ENCODE data around the gene LRFN5. TPM values are rescaled to one million over a fixed set of nuclear protein-coding genes. Genes with fewer than 3 reads are reported as not detected.

LRFN5 gene
- total and polyA plus RNA-seq, 2 experiments from 2014 or later = 1.9 to 6.8 TPM

DNA sequence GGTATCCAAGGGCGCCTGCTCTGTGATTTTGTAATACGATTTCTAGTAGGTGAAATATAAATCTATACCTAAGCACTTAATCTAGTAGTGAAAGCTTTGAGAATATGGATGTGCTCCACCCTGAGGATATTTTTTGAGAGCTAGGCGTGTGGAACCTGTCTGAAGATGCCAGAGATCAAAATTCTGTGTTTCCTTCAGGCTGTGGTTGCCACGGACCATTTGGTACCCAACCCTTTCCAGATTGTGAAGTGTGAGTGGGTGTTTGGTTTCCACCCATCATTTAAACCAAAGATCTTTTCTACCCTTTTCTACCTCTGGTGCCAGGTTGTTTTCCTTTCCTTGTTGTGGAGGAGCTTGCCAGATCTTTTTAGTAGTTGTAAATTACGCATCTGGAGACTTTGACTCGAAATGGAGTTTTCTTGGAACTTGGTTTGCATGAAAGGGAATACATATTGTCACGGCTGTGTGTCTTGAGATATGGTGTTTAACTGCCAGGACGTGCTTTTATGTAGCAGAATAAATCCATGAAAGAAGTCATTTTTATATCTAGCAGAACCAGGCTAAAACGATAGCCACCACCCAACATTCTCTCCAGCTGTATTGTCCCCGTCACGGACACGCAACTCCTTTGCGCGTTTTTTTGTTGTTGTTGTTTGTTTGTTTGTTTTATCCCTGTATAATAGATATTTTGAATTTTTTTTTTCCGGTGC, 2.2 kb downstream of the LRFN5 start:
- no peak for ATAC-seq

More for the DNA sequence above, 2.2 kb downstream of the LRFN5 start:
- Mint-ChIP-seq H3K27me3 (ENCODE audit: insufficient read depth, low read depth, poor library complexity) (peaks cover 57% of the 10 kb centered on the region), H3K9me3 (peaks cover 4% of the 10 kb centered on the region; the same call in 1 of the 3 replicates), H3K4me1 (peaks cover 26% of the 10 kb centered on the region), H3K36me3 (ENCODE audit: low read depth) (no peaks in the 10 kb centered on the region), H3K4me3 (peak overlapping the region; percentile 85), H3K27ac (no peak overlapping the region)
- H3K4me1 ChIP-seq (ENCODE audit: insufficient read depth) = peaks cover 27% of the 10 kb centered on the region
- no peaks in the 10 kb centered on the region for H3K9me2 ChIP-seq (ENCODE audit: insufficient read depth)
- H3K79me2 ChIP-seq (replicated peaks; ENCODE audit: insufficient read depth) = peaks cover 25% of the 10 kb centered on the region
- TF ChIP-seq EZH2phosphoT487 (IDR thresholded peaks at IDR 0.05; ENCODE audit: unreplicated experiment) = no peak
- TF ChIP-seq EZH2 (IDR thresholded peaks at IDR 0.05; ENCODE audit: low read depth, unreplicated experiment) = peak; percentile 46
- TF ChIP-seq CREB1 (CRISPR knock-in tag; IDR thresholded peaks at IDR 0.05; ENCODE audit: low read depth) = no peak
- TF ChIP-seq JUNB (IDR thresholded peaks at IDR 0.05; ENCODE audit: unreplicated experiment) = no peak
- TF ChIP-seq, protein P1, sequence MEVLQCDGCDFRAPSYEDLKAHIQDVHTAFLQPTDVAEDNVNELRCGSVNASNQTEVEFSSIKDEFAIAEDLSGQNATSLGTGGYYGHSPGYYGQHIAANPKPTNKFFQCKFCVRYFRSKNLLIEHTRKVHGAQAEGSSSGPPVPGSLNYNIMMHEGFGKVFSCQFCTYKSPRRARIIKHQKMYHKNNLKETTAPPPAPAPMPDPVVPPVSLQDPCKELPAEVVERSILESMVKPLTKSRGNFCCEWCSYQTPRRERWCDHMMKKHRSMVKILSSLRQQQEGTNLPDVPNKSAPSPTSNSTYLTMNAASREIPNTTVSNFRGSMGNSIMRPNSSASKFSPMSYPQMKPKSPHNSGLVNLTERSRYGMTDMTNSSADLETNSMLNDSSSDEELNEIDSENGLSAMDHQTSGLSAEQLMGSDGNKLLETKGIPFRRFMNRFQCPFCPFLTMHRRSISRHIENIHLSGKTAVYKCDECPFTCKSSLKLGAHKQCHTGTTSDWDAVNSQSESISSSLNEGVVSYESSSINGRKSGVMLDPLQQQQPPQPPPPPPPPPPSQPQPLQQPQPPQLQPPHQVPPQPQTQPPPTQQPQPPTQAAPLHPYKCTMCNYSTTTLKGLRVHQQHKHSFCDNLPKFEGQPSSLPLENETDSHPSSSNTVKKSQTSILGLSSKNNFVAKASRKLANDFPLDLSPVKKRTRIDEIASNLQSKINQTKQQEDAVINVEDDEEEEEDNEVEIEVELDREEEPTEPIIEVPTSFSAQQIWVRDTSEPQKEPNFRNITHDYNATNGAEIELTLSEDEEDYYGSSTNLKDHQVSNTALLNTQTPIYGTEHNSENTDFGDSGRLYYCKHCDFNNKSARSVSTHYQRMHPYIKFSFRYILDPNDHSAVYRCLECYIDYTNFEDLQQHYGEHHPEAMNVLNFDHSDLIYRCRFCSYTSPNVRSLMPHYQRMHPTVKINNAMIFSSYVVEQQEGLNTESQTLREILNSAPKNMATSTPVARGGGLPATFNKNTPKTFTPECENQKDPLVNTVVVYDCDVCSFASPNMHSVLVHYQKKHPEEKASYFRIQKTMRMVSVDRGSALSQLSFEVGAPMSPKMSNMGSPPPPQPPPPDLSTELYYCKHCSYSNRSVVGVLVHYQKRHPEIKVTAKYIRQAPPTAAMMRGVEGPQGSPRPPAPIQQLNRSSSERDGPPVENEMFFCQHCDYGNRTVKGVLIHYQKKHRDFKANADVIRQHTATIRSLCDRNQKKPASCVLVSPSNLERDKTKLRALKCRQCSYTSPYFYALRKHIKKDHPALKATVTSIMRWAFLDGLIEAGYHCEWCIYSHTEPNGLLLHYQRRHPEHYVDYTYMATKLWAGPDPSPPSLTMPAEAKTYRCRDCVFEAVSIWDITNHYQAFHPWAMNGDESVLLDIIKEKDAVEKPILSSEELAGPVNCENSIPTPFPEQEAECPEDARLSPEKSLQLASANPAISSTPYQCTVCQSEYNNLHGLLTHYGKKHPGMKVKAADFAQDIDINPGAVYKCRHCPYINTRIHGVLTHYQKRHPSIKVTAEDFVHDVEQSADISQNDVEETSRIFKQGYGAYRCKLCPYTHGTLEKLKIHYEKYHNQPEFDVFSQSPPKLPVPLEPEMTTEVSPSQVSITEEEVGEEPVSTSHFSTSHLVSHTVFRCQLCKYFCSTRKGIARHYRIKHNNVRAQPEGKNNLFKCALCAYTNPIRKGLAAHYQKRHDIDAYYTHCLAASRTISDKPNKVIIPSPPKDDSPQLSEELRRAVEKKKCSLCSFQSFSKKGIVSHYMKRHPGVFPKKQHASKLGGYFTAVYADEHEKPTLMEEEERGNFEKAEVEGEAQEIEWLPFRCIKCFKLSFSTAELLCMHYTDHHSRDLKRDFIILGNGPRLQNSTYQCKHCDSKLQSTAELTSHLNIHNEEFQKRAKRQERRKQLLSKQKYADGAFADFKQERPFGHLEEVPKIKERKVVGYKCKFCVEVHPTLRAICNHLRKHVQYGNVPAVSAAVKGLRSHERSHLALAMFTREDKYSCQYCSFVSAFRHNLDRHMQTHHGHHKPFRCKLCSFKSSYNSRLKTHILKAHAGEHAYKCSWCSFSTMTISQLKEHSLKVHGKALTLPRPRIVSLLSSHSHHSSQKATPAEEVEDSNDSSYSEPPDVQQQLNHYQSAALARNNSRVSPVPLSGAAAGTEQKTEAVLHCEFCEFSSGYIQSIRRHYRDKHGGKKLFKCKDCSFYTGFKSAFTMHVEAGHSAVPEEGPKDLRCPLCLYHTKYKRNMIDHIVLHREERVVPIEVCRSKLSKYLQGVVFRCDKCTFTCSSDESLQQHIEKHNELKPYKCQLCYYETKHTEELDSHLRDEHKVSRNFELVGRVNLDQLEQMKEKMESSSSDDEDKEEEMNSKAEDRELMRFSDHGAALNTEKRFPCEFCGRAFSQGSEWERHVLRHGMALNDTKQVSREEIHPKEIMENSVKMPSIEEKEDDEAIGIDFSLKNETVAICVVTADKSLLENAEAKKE (CRISPR knock-in tag; IDR thresholded peaks at IDR 0.05) = no peak
- no peaks in the 10 kb centered on the region for H3F3A ChIP-seq (replicated peaks; ENCODE audit: low read depth)
- H3K27me3 ChIP-seq (ENCODE audit: insufficient read depth) = peaks cover 51% of the 10 kb centered on the region
- peak overlapping the region; percentile 77 for H3K4me3 ChIP-seq
- peak overlapping the region; percentile 100; the same call in 1 of the 2 replicates for H2AFZ ChIP-seq
- H3K4me2 ChIP-seq = peak overlapping the region; percentile 96
- no peak overlapping the region for H3K27ac ChIP-seq (ENCODE audit: low read depth)
- no peaks in the 10 kb centered on the region for H3K36me3 ChIP-seq (ENCODE audit: insufficient read depth)
- DNase-seq (ENCODE audit: low spot score) = no peak
- H4K20me1 ChIP-seq (replicated peaks; ENCODE audit: insufficient read depth) = no peaks in the 10 kb centered on the region

Data from GM23338 (cell line).